H4 (cell line): ENCODE results near the gene TBC1D2. TPM values are rescaled to one million over a fixed set of nuclear protein-coding genes. Genes with fewer than 3 reads are reported as not detected.

Experiments
- DNase-seq: peaks from one replicate; pipeline ENCODE4 v3.0.0-alpha.2; 2015; ENCODE audit warnings: low spot score
- total RNA-seq: library from RNA; depleted of rRNA; stranded (reverse); fragments of >200 nt; shearing (Covaris generic); gene quantifications from 2 replicates; pipeline ENCODE4 v1.2.3, GENCODE V29; 2014; rRNA removed

TBC1D2 gene
- total RNA-seq, 1 experiment from 2014 or later, result 9.0 TPM

- DNase-seq, result no peak
These were observed 90.5 kb downstream of the TBC1D2 start for GRCh38 chr9:98164912-98165311.

GRCh38 chr9:98162613-98163012 lies 92.8 kb downstream of the TBC1D2 start:
- DNase-seq, result no peak

GRCh38 chr9:98161851-98162250 lies 93.6 kb downstream of the TBC1D2 start:
- no peak for DNase-seq

GRCh38 chr9:98159790-98160189 lies 95.7 kb downstream of the TBC1D2 start:
- DNase-seq, result no peak

- no peak for DNase-seq
These were observed 96.1 kb downstream of the TBC1D2 start for GRCh38 chr9:98159301-98159700.

- DNase-seq, result no peak
These were observed 97.2 kb downstream of the TBC1D2 start for GRCh38 chr9:98158071-98158831.

GRCh38 chr9:98157372-98157771 lies 98.1 kb downstream of the TBC1D2 start:
- no peak for DNase-seq

- no peak for DNase-seq
These were observed 100.8 kb downstream of the TBC1D2 start for GRCh38 chr9:98154678-98155077.

GRCh38 chr9:98152526-98152925 lies 102.9 kb downstream of the TBC1D2 start:
- DNase-seq, result no peak

GRCh38 chr9:98150721-98151120 lies 104.7 kb downstream of the TBC1D2 start:
- DNase-seq, result no peak

- no peak for DNase-seq
These were observed 105.3 kb downstream of the TBC1D2 start for GRCh38 chr9:98150164-98150563.

- DNase-seq, result no peak
These were observed 106.0 kb downstream of the TBC1D2 start for GRCh38 chr9:98149422-98149821.

Other genes with a start within 250 kb of the TBC1D2 start
- 119 and 152 TPM in 2 replicates for gene NANS, start 198.9 kb downstream of the TBC1D2 start, total RNA-seq
- 17.8 and 18.9 TPM in 2 replicates for gene TRIM14, start 136.4 kb downstream of the TBC1D2 start, total RNA-seq
- 2.1 and 3.0 TPM in 2 replicates for gene CORO2A, start 63.0 kb downstream of the TBC1D2 start, total RNA-seq